ENCODE data around the gene NME7.
"Not testable (repeated sequence)": the region's sequence is repeated elsewhere in the genome, so short reads cannot be mapped to it uniquely, and the experiment has no call there.

The NME7 gene

DNA sequence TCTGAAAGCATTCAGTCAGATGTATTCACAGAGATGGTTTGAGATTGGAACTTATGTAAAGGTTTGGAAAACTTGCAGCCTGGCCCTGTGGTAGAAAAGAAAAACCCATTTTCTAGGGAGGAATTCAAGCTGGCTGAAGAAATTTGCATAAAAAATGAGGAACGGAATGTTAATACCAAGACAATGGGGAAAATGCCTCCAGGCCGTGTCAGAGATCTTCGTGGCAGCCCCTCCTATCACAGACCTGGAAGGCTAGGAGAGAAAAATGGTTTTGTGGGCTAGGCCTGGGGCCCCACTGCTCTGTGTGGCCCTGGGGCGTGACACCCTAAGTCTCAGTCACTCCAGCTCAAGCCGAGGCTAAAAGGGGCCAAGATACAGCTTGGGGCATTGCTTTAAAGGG is 26.7 kb downstream of the NME7 start:
- DNase-seq, result no peak

DNA sequence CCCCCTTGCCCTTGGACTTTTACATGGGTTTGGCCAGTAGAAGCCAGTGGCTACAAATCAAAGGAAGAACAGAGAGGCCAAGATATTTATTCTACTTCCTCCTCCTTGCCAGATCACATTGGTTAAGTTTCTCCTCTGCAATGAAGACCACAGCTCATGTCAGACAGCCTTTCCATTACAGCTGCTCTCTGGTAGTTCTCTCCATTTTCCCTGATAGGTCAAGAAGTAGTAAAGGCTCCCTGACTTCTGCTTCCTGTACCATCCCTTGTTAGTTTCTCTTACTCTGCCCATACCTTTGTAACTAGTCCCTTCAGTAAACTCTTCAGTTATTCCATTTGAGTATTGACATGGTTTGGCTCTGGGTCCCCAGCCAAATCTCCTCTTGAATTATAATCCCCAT is 27.8 kb downstream of the NME7 start:
- DNase-seq, result no peak

DNA sequence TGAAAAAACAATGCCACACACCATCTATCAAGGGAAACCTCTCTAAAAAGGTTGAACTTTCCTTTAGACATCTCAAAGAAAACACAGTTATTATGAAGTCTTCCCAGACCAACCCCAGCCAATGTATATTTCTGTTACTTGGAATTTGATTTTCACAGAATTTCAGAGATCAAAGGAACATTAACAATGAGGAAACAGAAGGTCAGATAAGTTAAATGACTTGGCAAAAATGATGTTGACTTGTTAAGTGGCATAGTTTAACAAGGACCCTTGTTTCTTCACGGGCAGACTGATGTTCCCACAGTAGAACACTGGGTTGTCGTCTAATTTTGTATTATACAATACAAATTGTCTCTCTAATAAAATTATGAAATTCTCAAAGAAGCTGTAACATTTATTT is 29.0 kb downstream of the NME7 start:
- no peak for DNase-seq

DNA sequence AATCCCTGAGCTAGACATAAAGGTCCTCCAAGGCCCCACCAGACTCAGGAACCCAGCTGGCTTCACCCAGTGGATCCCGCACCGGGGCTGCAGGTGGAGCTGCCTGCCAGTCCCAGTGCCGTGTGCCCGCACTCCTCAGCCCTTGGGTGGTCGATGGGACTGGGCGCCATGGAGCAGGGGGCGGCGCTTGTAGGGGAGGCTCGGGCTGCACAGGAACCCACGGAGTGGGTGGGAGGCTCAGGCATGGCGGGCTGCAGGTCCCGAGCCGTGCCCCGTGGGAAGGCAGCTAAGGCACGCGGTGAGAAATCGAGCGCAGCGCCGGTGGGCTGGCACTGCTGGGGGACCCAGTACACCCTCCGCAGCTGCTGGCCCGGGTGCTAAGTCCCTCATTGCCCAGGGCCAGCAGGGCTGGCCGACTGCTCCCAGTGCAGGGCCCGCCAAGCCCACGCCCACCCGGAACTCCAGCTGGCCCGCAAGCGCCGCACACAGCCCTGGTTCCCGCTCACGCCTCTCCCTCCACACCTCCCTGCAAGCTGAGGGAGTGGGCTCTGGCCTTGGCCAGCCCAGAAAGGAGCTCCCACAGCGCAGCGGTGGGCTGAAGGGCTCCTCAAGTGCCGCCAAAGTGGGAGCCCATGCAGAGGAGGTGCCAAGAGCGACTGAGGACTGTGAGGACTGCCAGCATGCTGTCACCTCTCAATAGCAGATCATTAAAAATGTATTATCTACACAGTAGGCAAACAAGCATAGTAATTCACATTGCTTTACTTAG is 30.5 kb downstream of the NME7 start:
- not testable (repeated sequence) for DNase-seq

DNA sequence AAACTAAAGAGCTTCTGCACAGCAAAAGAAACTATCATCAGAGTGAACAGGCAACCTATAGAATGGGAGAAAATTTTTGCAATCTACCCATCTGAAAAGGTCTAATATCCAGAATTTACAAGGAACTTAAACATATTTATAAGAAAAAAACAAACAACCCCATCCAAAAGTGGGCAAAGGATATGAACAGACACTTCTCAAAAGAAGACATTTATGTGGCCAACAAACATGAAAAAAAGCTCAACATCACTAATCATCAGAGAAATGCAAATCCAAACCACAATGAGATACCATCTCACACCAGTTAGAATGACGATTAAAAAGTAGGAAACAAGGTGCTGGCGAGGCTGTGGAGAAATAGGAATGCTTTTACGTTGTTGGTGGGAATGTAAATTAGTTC is 32.9 kb downstream of the NME7 start:
- not testable (repeated sequence) for DNase-seq

DNA sequence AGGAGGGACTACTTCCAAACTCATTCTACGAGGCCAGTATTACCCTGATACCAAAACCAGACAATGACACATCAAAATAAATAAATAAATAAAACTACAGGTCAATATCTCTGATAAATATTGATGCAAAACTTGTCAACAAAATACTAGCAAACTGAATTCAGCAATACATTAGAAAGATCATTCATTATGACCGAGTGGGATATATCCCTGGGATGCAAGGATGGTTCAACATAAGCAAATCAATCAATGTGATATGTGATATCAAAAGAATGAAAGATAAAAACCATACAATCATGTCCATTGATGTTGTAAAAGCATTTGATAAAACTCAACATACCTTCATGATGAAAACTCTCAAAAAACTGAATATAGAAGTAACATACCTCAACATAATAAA is 36.7 kb downstream of the NME7 start:
- DNase-seq, result no peak

DNA sequence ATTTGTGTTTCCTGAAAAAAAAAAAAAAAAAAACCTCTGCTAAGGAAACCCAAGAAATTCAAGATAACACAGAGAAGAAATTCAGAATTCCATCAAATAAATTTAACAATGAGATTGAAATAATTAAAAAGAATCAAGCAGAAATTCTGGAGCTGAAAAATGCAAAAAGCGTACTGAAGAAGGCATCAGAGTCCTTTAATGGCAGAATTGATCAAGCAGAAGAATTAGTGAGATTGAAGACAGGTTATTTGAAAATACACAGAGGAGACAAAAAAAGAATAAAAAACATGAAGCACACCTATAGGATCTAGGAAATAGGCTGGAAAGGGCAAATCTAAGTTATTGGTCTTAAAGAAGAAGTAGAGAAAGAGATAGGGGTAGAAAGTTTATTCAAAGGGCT is 38.2 kb downstream of the NME7 start:
- no peak for DNase-seq

DNA sequence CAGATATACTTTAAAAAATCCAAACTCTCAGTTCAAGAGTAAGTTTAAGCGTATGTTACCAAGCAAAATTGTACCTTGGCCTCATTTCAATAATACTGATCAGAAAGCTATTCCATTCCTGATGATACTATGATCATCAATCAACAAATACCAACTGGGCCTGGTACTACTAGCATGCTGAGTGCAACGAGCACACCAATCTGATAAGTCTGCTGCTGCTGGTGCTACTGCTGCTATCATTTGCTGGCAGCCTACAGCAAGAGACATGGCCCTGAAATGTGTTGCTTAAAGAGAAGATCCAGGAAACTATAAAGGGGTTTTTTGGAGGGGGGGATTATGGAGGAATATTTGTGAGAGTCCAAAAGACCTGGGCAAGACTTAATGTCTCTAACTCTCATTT is 39.7 kb downstream of the NME7 start:
- DNase-seq, result no peak

DNA sequence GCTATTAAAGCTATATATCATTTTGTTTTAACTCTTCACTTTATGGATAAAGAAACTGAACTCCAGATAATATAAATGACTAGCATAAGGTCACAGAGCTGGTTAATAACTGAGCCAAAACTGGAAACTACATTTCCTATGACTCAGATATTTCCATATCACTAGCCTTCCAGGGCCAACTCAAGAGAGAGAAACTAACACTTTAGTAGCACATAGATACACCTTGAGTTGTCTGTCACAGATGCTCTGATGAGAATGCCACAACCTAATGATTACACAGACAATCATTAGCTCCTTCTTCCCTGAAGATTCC is 40.7 kb downstream of the NME7 start:
- DNase-seq, result no peak

DNA sequence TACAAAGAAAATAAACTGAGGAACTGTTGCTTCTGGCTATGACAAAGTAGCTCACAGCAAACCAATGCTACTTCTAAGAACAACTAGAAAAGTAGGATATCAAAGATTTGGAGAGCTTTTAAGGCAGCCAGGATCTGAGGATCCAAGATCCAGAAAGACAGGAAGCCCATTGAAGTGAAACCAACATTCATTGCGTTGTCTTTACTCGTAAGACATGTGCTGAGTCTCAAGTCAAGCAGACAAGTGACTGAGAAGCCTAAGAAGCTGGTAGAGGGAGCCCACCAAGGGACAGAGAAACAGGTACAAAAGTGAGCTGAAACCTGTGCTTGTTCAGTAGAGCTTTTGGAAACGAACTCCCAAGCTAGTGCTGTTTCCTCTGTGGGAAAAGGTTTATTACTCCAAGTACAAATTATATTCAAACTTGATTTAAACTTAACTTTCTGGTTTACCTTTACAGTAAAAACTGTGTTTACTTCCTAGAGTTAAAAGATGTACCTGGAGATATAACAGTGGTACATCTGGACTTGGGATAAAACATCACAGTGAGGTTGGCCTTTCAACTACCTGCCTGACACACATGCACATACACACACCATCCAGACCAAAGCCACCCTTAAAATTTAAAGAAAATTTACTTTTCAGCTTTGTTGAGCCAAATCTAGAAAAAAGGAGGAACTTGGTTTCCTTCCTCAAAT is 41.2 kb downstream of the NME7 start:
- DNase-seq, result no peak

DNA sequence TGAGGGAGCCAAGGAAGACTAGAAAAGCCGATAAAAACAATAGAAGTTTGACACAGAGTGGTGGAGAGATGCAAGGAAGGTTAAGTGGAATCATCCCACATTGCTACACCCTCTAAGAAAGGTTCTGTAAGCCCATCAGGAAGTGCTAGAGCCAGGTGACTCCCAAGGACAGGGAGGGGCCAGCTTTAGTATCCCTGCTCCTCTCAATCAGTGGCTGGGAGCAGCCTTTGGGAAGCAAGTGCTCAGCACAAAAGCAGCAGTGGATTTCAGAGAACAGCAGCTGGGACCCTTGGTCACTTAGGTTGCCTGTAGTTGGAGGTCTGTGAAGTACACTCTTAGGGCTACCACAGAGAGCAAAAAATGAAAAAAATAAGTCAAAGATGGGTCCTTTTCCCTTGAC is 42.5 kb downstream of the NME7 start:
- DNase-seq, result no peak

DNA sequence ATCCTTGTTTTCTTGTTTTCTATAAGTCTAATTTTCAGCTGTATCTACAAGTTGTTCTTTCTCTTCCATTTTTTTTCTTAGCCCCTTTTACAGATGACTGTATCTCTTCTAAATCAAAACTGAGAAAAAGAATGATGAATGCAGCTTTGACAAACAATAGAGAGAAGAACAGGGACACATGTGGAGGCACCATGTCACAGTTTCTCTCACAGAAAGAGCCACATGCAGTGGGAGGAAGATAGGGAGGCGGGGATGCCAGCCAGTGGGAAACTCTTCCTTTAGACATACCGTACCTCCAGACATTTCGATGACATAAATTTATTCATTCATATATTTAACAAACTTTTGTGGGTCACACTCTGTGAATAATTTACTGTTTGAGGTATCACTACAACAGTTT is 45.5 kb downstream of the NME7 start:
- no peak for DNase-seq

DNA sequence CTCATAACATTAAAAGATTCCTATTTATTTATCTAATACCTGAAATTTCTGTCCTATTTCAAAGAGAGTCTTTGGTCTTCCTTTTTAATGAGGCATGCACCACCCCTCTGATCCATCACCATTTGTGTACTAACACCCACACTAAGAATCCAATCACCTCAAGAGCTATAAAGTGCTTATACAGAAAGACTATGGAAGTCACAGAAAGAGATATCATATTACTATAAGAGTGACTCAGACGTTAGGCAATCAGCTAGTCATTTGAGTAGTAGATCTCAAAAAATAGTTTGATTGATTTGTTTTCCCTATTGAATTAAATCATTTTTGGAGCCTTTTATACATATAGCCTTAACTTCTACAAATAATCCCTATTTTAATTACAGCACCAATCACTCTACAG is 46.1 kb downstream of the NME7 start:
- DNase-seq, result no peak

DNA sequence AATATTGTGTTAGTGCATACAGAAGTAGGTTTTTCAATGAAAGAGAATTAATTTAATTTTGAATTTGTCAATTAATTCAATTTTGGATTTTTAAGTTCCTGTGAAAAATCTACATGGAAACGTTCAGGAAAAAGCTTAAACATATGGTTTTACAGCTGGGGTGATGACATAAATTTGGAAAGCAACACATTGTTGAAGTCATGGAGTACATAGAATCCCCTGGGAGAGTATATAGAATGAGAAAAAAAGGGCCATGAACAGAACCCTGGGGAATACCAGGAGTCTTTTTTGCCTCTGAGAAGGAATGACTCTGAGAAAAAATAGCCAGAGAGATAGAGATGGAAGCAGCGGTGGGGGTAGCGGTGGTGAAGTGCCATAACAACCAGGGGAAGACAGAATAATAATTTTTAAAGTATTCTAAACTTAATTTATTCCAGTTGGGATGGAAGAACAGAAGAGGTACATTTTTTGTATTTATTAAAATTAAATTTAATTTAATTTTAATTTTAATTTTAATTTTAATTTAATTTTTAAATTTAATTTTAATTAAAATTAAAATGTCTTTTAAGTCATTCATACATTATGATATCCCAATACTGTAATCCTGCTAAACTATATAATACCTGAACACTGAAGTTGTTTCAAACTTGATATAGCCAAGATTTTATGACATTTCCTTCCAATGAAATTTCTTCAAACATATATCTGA is 48.9 kb downstream of the NME7 start:
- no peak for DNase-seq

DNA sequence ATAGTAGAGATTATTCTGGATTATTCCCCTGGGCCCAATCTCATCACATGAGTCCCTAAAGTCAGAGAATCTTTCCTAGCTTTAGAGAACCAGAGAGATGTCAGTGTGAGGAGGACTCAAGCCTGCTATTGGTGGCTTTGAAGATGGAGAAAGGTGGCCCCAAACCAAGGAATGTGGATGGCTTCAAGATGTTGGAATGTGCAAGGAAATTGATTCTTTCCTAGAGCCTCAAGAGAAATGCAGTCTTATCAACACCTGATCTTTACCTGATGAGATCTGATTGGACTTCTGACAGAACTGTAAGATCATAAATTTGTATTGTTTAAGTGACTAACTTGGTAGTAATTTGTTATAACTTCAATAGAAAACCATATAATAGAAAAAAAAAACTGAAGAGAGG is 51.0 kb downstream of the NME7 start:
- no peak for DNase-seq

DNA sequence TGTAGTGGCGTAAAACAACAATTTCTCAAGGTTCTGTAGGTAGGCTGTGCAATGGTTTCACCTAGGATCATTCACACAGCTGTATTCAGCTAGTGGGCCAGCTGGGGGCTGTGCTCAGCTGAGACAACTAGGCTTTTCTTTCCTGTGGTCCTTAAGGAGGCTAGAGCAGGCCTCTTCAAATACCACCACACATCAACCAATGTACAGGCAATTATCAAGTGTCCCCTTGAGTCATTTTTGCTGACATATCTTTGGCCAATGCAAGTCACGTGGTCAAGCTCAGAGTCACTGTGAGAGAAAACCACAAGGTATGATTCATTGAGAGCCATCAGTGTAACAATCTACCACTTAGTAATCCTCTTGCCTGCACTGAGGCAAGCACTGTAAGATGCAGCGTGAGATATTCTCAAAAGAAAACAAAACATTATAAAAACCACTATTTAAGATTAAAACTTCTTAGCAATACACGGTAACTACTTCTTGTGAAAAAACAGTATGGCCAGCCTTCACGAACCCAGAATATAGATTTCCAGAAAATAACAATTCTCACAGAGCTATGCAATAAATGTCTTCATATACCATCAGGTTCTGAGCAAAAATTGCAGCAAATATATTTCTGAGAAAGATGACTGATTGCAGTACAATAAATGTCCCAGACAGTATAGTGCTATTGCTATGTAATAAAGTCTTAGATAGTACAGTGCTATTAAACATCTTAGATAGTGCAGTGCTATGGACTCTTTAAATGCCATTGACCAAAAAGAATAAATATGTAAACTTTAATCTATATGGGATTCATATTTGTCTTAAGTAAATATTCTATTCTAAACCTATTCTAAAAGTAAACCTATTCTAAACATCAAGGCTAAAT is 55.3 kb downstream of the NME7 start:
- no peak for DNase-seq

DNA sequence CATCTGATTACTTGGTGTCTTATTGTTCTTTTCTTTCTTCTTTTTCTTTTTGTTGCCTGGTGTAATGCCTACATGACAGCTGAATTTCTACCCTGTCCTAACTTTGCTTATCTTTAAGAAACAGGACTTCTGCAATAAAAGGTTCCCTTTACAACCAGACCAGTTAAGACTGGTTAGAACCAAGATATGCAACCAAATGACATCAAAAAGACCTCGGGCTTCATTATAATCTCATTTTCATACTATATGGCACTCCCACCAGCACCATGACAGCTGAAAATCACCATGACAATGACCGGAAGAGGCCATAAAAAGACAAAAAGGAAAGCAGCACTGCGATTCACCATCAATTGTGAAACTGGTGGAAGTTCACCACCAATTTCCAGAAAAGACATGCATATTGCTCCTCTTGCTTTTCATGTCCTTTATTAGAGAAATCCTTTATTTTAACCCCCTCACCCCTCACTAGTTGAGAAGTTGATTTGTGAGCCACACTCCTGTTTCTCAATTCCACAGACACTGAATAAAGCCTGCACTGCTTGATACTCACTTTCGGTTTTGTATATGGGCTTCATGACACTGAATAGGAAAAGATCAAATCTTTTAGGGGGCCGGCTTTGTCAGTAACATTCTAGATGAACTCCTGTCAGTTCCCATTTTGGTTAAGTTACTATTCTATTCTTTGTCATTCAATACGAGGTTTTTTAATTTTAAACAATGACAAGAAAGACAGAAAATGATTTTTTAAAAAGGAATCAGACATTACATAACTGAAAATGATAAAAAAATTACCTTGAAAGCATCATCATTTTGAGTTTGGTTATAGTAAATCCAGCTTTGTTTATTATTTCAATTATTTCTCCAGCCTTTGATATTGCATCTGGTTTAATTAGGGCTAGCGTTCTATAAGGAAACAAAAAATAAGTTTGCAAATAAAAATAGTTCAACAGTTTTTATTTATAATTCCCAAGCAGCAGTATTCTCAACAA is 58.1 kb downstream of the NME7 start:
- peak; percentile 20 for DNase-seq

DNA sequence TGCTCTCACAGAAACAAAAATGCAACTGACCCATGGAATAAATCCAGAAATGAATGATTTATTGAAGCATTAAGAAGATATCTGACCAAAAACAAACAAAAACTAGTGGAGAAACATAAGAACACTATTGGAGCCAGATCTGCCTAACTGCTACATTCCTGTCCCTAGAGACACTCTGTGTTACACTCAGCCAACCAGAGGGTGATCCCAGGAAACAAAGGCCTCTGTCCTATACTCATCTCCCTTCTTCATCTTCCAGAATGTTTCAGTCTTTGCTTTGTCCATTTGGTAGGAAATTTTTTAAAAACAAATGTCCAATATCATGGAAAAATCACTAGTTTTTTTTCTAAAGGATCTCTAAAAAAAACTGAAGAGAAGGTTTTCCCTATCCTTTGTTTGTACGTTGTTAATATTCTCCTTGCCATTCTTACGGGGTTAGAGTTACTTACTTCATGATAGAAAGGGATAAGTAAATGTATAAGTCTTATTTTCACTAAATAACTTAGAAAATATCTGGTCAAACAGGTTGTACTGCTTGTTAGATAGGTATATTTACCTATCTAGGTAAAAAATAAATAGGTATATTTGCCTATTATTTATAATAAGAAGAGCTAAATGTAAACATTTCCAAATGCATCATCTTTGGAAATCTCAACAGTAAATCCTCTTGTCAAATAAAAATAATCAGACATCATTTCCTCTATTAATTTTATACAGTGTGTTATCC is 59.1 kb downstream of the NME7 start:
- DNase-seq, result no peak

DNA sequence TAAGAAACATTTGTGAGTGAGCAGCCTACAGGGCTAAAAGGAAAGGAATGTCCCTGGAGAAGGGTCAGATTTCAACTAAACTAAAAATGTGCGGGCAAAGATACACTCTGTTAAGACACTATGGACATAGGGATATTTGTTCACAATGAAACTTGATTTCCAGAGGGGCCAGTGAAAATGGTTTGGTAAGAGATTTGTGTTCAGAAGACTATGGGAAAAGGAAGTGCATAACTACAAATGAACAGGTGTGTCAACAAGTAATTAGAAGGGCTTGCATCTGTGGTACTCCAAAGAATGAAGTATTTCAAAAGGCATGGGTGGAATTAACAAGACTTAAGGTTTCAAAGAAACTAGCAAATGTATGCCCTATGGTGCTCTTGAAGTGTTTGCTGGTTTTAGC is 60.4 kb downstream of the NME7 start:
- DNase-seq, result no peak

DNA sequence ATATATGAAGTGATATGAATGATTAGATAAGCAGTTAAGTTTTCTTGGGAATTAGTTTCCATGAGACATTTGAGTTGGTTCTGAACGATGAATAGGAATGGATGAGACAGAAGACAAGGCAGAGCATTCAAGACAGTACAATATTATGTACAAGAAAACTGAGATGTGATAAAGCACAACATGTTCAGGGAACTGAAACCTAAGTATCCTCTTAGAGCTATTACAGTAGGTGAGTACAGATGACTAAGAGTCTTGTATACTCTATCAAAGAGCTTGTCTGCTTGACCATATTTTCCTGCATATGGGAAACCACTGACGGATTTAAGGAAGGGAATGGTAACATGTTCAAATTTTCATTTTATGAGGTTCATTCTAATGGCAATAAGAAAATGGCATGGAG is 61.6 kb downstream of the NME7 start:
- DNase-seq, result no peak

DNA sequence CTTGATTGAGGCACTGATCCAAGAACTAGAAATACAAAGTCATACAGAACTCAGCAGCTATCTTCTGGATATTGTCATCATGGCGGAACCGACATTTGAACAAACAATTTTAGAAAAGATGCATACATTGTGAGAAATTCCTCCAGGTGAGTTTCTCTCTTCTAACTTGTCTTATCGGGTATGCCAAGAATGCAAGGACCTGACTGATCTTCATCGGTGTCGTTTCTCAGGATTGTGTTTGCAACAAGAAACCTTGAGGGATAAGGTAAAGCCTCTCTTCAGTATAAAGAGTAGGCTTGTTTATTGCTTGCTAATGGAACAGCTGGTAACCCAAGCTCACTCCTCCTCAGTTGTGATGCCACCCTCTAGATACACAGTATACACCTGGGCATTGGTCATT is 62.2 kb downstream of the NME7 start:
- DNase-seq, result no peak

Data from NCI-H526 treated with DMSO at 0.1 percent for 48 hours (cell line).